PC-3 (cell line): ENCODE results near the gene PXMP4. TPM values are rescaled to one million over a fixed set of nuclear protein-coding genes. Genes with fewer than 3 reads are reported as not detected.

ENCODE experiments used
- ATAC-seq: fragments of 200-7000 bp; cut with Tn5 transposase; 2 replicates; pipeline ENCODE4 v1.9.1; 2020; ENCODE audit warnings: mild to moderate bottlenecking, moderate library complexity
- BruUV-seq: library from RNA; stranded (reverse); fragments of 400-500 nt; replicated peaks from 2 replicates; lab custom pipeline; 2021; lab: Mats Ljungman, UMichigan
- CTCF ChIA-PET: fragments of 300-600 bp; sonication (Branson Sonifier 250); formaldehyde crosslinking; loops from one replicate; lab custom pipeline; 2022; ENCODE audit warnings: antibody characterized with exemption; lab: Charles Lee
- POLR2A ChIA-PET: fragments of 300-600 bp; sonication (Branson Sonifier 250); formaldehyde crosslinking; loops from one replicate; lab custom pipeline; 2022; ENCODE audit warnings: antibody characterized with exemption; ENCODE audit not compliant: unreplicated experiment; lab: Charles Lee
- DNase-seq: peaks from one replicate; pipeline ENCODE4 v3.0.0-alpha.2; 2015
- H2AFZ ChIP-seq: fragments of 300-600 bp; sonication (generic); 2 replicates; pipeline ENCODE4 v1.6.0; 2016; ENCODE audit warnings: antibody characterized with exemption, low read length
- H3F3A ChIP-seq: fragments of 300-600 bp; sonication (generic); one replicate; pipeline ENCODE4 v1.6.0; 2017; ENCODE audit warnings: antibody characterized with exemption, low read length, control low read depth, mild to moderate bottlenecking; ENCODE audit not compliant: unreplicated experiment
- H3K27ac ChIP-seq: fragments of 300-600 bp; sonication (generic); 2 replicates; pipeline ENCODE4 v1.5.1; 2016; ENCODE audit warnings: mild to moderate bottlenecking, low read length
- H3K27me3 ChIP-seq: fragments of 300-600 bp; sonication (generic); 2 replicates; pipeline ENCODE4 v1.6.1; 2016; ENCODE audit warnings: low read length, mixed read lengths
- H3K36me3 ChIP-seq: fragments of 300-600 bp; sonication (generic); 2 replicates; pipeline ENCODE4 v1.6.1; 2016; ENCODE audit warnings: low read depth, mixed run types, low read length, mixed read lengths
- H3K4me1 ChIP-seq: fragments of 300-600 bp; sonication (generic); 2 replicates; pipeline ENCODE4 v1.5.1; 2016; ENCODE audit warnings: low read length; ENCODE audit not compliant: insufficient read depth
- H3K4me2 ChIP-seq: fragments of 300-600 bp; sonication (generic); 2 replicates; pipeline ENCODE4 v1.6.0; 2016; ENCODE audit warnings: low read length
- H3K4me3 ChIP-seq: fragments of 300-600 bp; sonication (generic); 2 replicates; pipeline ENCODE4 v1.5.1; 2016; ENCODE audit warnings: mild to moderate bottlenecking, low read length, mixed read lengths
- H3K79me2 ChIP-seq: fragments of 300-600 bp; sonication (generic); 2 replicates; pipeline ENCODE4 v1.6.1; 2017; ENCODE audit warnings: low read length, mixed read lengths
- H3K9ac ChIP-seq: fragments of 300-600 bp; sonication (generic); 2 replicates; pipeline ENCODE4 v1.6.0; 2016; ENCODE audit warnings: mild to moderate bottlenecking, low read length
- H3K9me2 ChIP-seq: fragments of 300-600 bp; sonication (generic); replicated peaks from 2 replicates; pipeline ENCODE4 v1.6.1; 2016; ENCODE audit warnings: mixed run types, low read length, mixed read lengths
- H3K9me3 ChIP-seq: fragments of 300-600 bp; sonication (generic); 2 replicates; pipeline ENCODE4 v1.6.1; 2016; ENCODE audit warnings: low read length, mixed read lengths
- H4K20me1 ChIP-seq: fragments of 300-600 bp; sonication (generic); 2 replicates; pipeline ENCODE4 v1.6.1; 2016; ENCODE audit warnings: low read length, mixed read lengths
- CTCF ChIP-seq: fragments of 300-600 bp; sonication (generic); conservative IDR thresholded peaks from 2 replicates; pipeline ENCODE4 v1.5.1; 2017; ENCODE audit warnings: antibody characterized with exemption, low read depth, mild to moderate bottlenecking, low read length
- EZH2 ChIP-seq: fragments of 300-600 bp; sonication (generic); IDR thresholded peaks from one replicate; pipeline ENCODE4 v1.6.1; 2017; ENCODE audit warnings: antibody characterized with exemption, mild to moderate bottlenecking, low read length; ENCODE audit not compliant: unreplicated experiment
- EZH2phosphoT487 ChIP-seq: fragments of 300-600 bp; sonication (generic); IDR thresholded peaks from 2 replicates; pipeline ENCODE4 v1.6.1; 2018; ENCODE audit warnings: mild to moderate bottlenecking, antibody characterized with exemption, low read length, borderline replicate concordance
- intact Hi-C: fragments of 100-400 bp; cut with micrococcal nuclease; formaldehyde crosslinking; loops from 2 replicates; pipeline ENCODE4 v1.9.0; 2023
- total RNA-seq: library from RNA; depleted of rRNA; stranded (reverse); fragments of >200 nt; gene quantifications from 2 replicates; pipeline ENCODE4 v1.2.3, GENCODE V29; 2014

The PXMP4 gene
- total RNA-seq, 1 experiment from 2014 or later = not detected

- ChIA-PET POLR2A (no interaction called here), CTCF (no interaction called here)
- Histone ChIP-seq H3K9ac (no peak overlapping the region), H2AFZ (no peak overlapping the region), H3K4me1 (no peaks in the 10 kb centered on the region), H3K79me2 (no peaks in the 10 kb centered on the region), H3K4me2 (no peak overlapping the region), H3K27ac (no peak overlapping the region), H3K27me3 (no peaks in the 10 kb centered on the region), H3K9me2 (no peaks in the 10 kb centered on the region), H3K9me3 (peaks cover 5% of the 10 kb centered on the region; the same call in 1 of the 2 replicates), H3K36me3 (peaks cover 16% of the 10 kb centered on the region), H3F3A (no peaks in the 10 kb centered on the region), H3K4me3 (no peak overlapping the region), H4K20me1 (no peaks in the 10 kb centered on the region)
- intact Hi-C loops = no loop called here
- no TSS peak for BruUV-seq
- TF ChIP-seq EZH2phosphoT487 (no peak), CTCF (no peak), EZH2 (no peak)
- DNase-seq (no peak), ATAC-seq (no peak)
Observed at GRCh38 chr20:33753143-33753542, 33.0 kb upstream of the PXMP4 start.

- Histone ChIP-seq H3K4me1 (no peaks in the 10 kb centered on the region), H3K9ac (no peak overlapping the region), H3K9me2 (no peaks in the 10 kb centered on the region), H4K20me1 (no peaks in the 10 kb centered on the region), H2AFZ (no peak overlapping the region), H3K4me3 (no peak overlapping the region), H3K79me2 (no peaks in the 10 kb centered on the region), H3K36me3 (peaks cover 10% of the 10 kb centered on the region), H3K4me2 (no peak overlapping the region), H3K9me3 (no peaks in the 10 kb centered on the region), H3F3A (no peaks in the 10 kb centered on the region), H3K27ac (no peak overlapping the region), H3K27me3 (no peaks in the 10 kb centered on the region)
- BruUV-seq = no TSS peak
- no peak for DNase-seq
- CTCF ChIA-PET = no interaction called here
- no peak for ATAC-seq
- TF ChIP-seq CTCF = peak; percentile 17; the same call in 1 of the 2 replicates
- no peak for TF ChIP-seq EZH2
- intact Hi-C loops = no loop called here
- POLR2A ChIA-PET = no interaction called here
Observed at GRCh38 chr20:33751775-33752174, 31.7 kb upstream of the PXMP4 start.

DNA sequence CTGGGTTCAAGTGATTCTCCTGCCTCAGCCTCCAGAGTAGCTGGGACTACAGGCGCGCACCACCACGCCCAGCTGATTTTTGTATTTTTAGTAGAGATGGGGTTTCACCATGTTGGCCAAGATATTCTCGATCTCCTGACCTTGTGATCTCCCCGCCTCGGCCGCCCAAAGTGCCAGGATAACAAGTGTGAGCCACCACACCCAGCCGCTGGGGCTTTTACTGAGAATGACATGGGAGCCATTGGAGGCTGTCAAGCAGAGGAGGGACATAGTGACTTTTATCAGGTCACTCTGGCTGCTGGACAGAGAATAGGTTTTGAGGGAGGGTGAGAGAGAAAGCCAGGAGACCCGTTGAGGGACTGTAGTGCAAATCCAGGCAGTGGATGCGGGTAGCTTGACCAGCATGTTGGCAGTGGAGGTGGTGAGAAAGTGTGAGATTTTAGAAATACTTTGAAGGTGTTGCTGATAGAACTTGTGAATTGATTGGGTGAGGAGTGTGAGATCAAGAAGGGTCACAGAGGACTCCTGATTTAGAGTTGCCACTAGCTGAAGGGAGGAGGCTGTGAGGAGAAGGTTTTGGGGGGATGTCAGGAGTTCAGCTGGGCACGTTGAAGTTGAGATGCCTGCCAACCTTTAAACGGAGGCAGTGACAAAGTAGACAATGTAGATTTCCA is 26.4 kb upstream of the PXMP4 start:
- no peaks in the 10 kb centered on the region for H3K9me3 ChIP-seq
- no peaks in the 10 kb centered on the region for H3K27me3 ChIP-seq
- no peak overlapping the region for H3K4me3 ChIP-seq
- ChIA-PET CTCF (interaction anchor here (0.6 kb wide), 1 partner anchor 43 kb away, joined by 3 read pairs; no protein-coding TSS in a partner anchor), POLR2A (no interaction called here)
- H2AFZ ChIP-seq = no peak overlapping the region
- no peak overlapping the region for H3K27ac ChIP-seq
- H3K9ac ChIP-seq = no peak overlapping the region
- H3K9me2 ChIP-seq = no peaks in the 10 kb centered on the region
- no peaks in the 10 kb centered on the region for H4K20me1 ChIP-seq
- no peaks in the 10 kb centered on the region for H3K36me3 ChIP-seq
- no peak for DNase-seq
- ATAC-seq = no peak
- BruUV-seq = no TSS peak
- H3K4me2 ChIP-seq = no peak overlapping the region
- intact Hi-C loops = no loop called here
- no peaks in the 10 kb centered on the region for H3F3A ChIP-seq
- TF ChIP-seq EZH2phosphoT487 = no peak
- no peak for TF ChIP-seq CTCF
- no peak for TF ChIP-seq EZH2
- H3K4me1 ChIP-seq = no peaks in the 10 kb centered on the region
- H3K79me2 ChIP-seq = no peaks in the 10 kb centered on the region
